Panc1 (cell line): Measurements from ENCODE around the gene CLDN22. TPM values are rescaled to one million over a fixed set of nuclear protein-coding genes. Genes with fewer than 3 reads are reported as not detected.

Experiments
- ATAC-seq: fragments of 200-7000 bp; cut with Tn5 transposase; 2 replicates; pipeline ENCODE4 v1.9.1; 2020; ENCODE audit warnings: mild to moderate bottlenecking, moderate library complexity
- Bru-seq: library from RNA; stranded (reverse); fragments of 400-500 nt; gene quantifications from one replicate; lab custom pipeline; 2021; lab: Mats Ljungman, UMichigan
- BruChase-seq, 2 experiments: library from RNA; stranded (reverse); fragments of 400-500 nt; gene quantifications; one replicate each; lab custom pipeline; 2021; lab: Mats Ljungman, UMichigan
- BruUV-seq: library from RNA; stranded (reverse); fragments of 400-500 nt; replicated peaks from 2 replicates; lab custom pipeline; 2021; lab: Mats Ljungman, UMichigan
- CTCF ChIA-PET: fragments of 300-600 bp; sonication (Branson Sonifier 250); formaldehyde crosslinking; loops from one replicate; lab custom pipeline; 2022; ENCODE audit warnings: antibody characterized with exemption; lab: Charles Lee
- POLR2A ChIA-PET: fragments of 300-600 bp; sonication (Branson Sonifier 250); formaldehyde crosslinking; loops from one replicate; lab custom pipeline; 2022; ENCODE audit warnings: antibody characterized with exemption; lab: Charles Lee
- DNase-seq: peaks from one replicate; pipeline ENCODE4 v3.0.0-alpha.2; 2010; ENCODE audit warnings: low read depth, low spot score
- H3K27ac ChIP-seq: 2 replicates; pipeline ENCODE4 v1.5.1; 2011; ENCODE audit warnings: mild to moderate bottlenecking, low read length, inconsistent platforms
- H3K27me3 ChIP-seq: fragments of 200-500 bp; sonication (Bioruptor generic); 2 replicates; pipeline ENCODE4 v1.6.0; 2014; ENCODE audit warnings: low read length, inconsistent platforms; ENCODE audit not compliant: control insufficient read depth, insufficient read depth
- H3K36me3 ChIP-seq: fragments of 200-500 bp; sonication (Bioruptor generic); 2 replicates; pipeline ENCODE4 v1.5.1; 2014; ENCODE audit warnings: inconsistent platforms, mild to moderate bottlenecking, low read length, moderate library complexity; ENCODE audit not compliant: control insufficient read depth, insufficient read depth
- H3K4me1 ChIP-seq: 2 replicates; pipeline ENCODE4 v1.5.1; 2011; ENCODE audit warnings: inconsistent platforms, mild to moderate bottlenecking, low read length, moderate library complexity; ENCODE audit not compliant: control insufficient read depth, insufficient read depth
- H3K4me3 ChIP-seq, 2 experiments: 2 replicates each; pipeline ENCODE4 v1.5.1; 2011 to 2012; ENCODE audit warnings: low read depth in 2 of 2, low read length in 2 of 2, mild to moderate bottlenecking in 2 of 2, inconsistent platforms in 1 of 2, moderate library complexity in 1 of 2
- H3K9me3 ChIP-seq: fragments of 200-500 bp; sonication (Bioruptor generic); 2 replicates; pipeline ENCODE4 v1.5.1; 2014; ENCODE audit warnings: low read depth, mild to moderate bottlenecking, inconsistent platforms, low read length, moderate library complexity; ENCODE audit not compliant: control insufficient read depth, insufficient read depth
- CTCF ChIP-seq: fragments of 450-650 bp; IDR thresholded peaks from 2 replicates; pipeline ENCODE4 v1.5.1; 2017; ENCODE audit warnings: mild to moderate bottlenecking
- POLR2AphosphoS5 ChIP-seq: IDR thresholded peaks from 2 replicates; pipeline ENCODE4 v1.6.1; 2012; ENCODE audit warnings: mild to moderate bottlenecking, low read depth, low read length, moderate library complexity
- SIN3A ChIP-seq: IDR thresholded peaks from 2 replicates; pipeline ENCODE4 v1.6.1; 2012; ENCODE audit warnings: low read depth, mild to moderate bottlenecking, low read length, moderate library complexity, borderline replicate concordance; ENCODE audit not compliant: insufficient read depth
- TCF7L2 ChIP-seq: IDR thresholded peaks from 2 replicates; pipeline ENCODE4 v1.6.1; 2011; ENCODE audit warnings: mild to moderate bottlenecking, low read depth, low read length, inconsistent platforms
- in situ Hi-C: cut with HindIII; loops from 2 replicates; pipeline ENCODE4 v1.10.0; 2016; ENCODE audit warnings: low sequenced_read_pairs, low pct_unique_long_range_greater_than_20kb
- intact Hi-C: fragments of 100-400 bp; cut with micrococcal nuclease; formaldehyde crosslinking; loops from one replicate; pipeline ENCODE4 v1.10.0; 2022; ENCODE audit not compliant: unreplicated experiment
- long read RNA-seq: library from polyadenylated mRNA; unstranded; transcript quantifications from one replicate; pipeline ENCODE4 v2.0.0, GENCODE V29; 2021; ENCODE audit not compliant: unreplicated experiment
- polyA plus RNA-seq: library from polyadenylated mRNA; unstranded; fragments of >200 nt; gene quantifications from one replicate; pipeline ENCODE4 v1.2.1, GENCODE V29; 2012; ENCODE audit warnings: missing spikeins; ENCODE audit not compliant: insufficient read length
- total RNA-seq: library from RNA; stranded (reverse); gene quantifications from one replicate; pipeline ENCODE4 v1.2.1, GENCODE V29; 2021; ENCODE audit not compliant: unreplicated experiment
- TF ChIP-seq, protein P1 (sequence below), 2 experiments: IDR thresholded peaks; 2 replicates each; pipeline ENCODE4 v1.6.1; 2011 to 2012; ENCODE audit warnings: low read depth in 2 of 2, control low read depth in 1 of 2, low read length in 1 of 2, mild to moderate bottlenecking in 1 of 2, moderate library complexity in 1 of 2; ENCODE audit not compliant: insufficient read depth in 1 of 2

Gene CLDN22
- total RNA-seq (not detected), Bru-seq, nascent RNA (not detected), BruChase-seq, experiment 1, labeled RNA remaining after a 2-hour chase (not detected), BruChase-seq, experiment 2, labeled RNA remaining after a 6-hour chase (percentile 23 among the genes with signal in this experiment)
- not detected for polyA plus RNA-seq
- long read RNA-seq: 0 reads

GRCh38 chr4:183320211-183321059 is at the start of gene CLDN22:
TSS of gene CLDN22 (minus strand) at chr4:183320276. CDS start at chr4:183320218, 58 bp downstream.
- no peak within 1 kb of the TSS for H3K27ac ChIP-seq
- in situ Hi-C loops: no loop called here
- ChIA-PET CTCF (no interaction called here), POLR2A (no interaction called here)
- H3K36me3 ChIP-seq: no peaks in the 10 kb centered on the region; the same call in 1 of the 2 replicates
- H3K4me3 ChIP-seq: no peak within 1 kb of the TSS
- intact Hi-C loops: no loop called here
- ATAC-seq (no peak), DNase-seq (no peak)
- TF ChIP-seq CTCF (no peak), POLR2AphosphoS5 (no peak), TCF7L2 (no peak), SIN3A (no peak)
- TF ChIP-seq, protein P1, sequence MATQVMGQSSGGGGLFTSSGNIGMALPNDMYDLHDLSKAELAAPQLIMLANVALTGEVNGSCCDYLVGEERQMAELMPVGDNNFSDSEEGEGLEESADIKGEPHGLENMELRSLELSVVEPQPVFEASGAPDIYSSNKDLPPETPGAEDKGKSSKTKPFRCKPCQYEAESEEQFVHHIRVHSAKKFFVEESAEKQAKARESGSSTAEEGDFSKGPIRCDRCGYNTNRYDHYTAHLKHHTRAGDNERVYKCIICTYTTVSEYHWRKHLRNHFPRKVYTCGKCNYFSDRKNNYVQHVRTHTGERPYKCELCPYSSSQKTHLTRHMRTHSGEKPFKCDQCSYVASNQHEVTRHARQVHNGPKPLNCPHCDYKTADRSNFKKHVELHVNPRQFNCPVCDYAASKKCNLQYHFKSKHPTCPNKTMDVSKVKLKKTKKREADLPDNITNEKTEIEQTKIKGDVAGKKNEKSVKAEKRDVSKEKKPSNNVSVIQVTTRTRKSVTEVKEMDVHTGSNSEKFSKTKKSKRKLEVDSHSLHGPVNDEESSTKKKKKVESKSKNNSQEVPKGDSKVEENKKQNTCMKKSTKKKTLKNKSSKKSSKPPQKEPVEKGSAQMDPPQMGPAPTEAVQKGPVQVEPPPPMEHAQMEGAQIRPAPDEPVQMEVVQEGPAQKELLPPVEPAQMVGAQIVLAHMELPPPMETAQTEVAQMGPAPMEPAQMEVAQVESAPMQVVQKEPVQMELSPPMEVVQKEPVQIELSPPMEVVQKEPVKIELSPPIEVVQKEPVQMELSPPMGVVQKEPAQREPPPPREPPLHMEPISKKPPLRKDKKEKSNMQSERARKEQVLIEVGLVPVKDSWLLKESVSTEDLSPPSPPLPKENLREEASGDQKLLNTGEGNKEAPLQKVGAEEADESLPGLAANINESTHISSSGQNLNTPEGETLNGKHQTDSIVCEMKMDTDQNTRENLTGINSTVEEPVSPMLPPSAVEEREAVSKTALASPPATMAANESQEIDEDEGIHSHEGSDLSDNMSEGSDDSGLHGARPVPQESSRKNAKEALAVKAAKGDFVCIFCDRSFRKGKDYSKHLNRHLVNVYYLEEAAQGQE (IDR thresholded peaks at IDR 0.05; ENCODE audit: insufficient read depth in 1 of 2, low read depth in 2 of 2, low read length in 1 of 2): no peak
- no peaks in the 10 kb centered on the region for H3K9me3 ChIP-seq
- BruUV-seq: no TSS peak
- no peaks in the 10 kb centered on the region for H3K27me3 ChIP-seq
- no peaks in the 10 kb centered on the region for H3K4me1 ChIP-seq

- POLR2A ChIA-PET: no interaction called here
- H3K36me3 ChIP-seq: no peaks in the 10 kb centered on the region
- no peak overlapping the region for H3K27ac ChIP-seq
- no peaks in the 10 kb centered on the region for H3K4me1 ChIP-seq
- in situ Hi-C loops: no loop called here
- DNase-seq (no peak), ATAC-seq (no peak)
- TF ChIP-seq POLR2AphosphoS5 (no peak), TCF7L2 (no peak), SIN3A (no peak), CTCF (no peak)
- TF ChIP-seq, protein P1 (IDR thresholded peaks at IDR 0.05; ENCODE audit: insufficient read depth in 1 of 2, low read depth in 2 of 2, low read length in 1 of 2): no peak
- no TSS peak for BruUV-seq
- no peaks in the 10 kb centered on the region; the same call in 1 of the 2 replicates for H3K9me3 ChIP-seq
- intact Hi-C loops: no loop called here
- H3K4me3 ChIP-seq: no peak overlapping the region
- no peaks in the 10 kb centered on the region for H3K27me3 ChIP-seq
- CTCF ChIA-PET: no interaction called here
Observed at GRCh38 chr4:183369073-183369472, 49.0 kb upstream of the CLDN22 start.
